NT2/D1 (cell line): ENCODE data around the gene SLC66A1.

ENCODE experiments used
- SUZ12 ChIP-seq: IDR thresholded peaks from 2 replicates; pipeline ENCODE4 v1.6.1; 2011; ENCODE audit not compliant: insufficient read length, insufficient read depth; ENCODE audit errors: extremely low read depth
- YY1 ChIP-seq: IDR thresholded peaks from 2 replicates; pipeline ENCODE4 v1.6.1; 2011; ENCODE audit not compliant: insufficient read length, insufficient read depth
- ZNF274 ChIP-seq: IDR thresholded peaks from 2 replicates; pipeline ENCODE4 v1.6.1; 2011; ENCODE audit warnings: mild to moderate bottlenecking, low read depth, low read length

GRCh38 chr1:19287436-19288185, 24.5 kb upstream of the SLC66A1 start:
- TF ChIP-seq YY1 (no peak), SUZ12 (no peak), ZNF274 (no peak)
